ENCODE data around the gene IL4R. TPM values are rescaled to one million over a fixed set of nuclear protein-coding genes. Genes with fewer than 3 reads are reported as not detected.
"Not testable (repeated sequence)": the region's sequence is repeated elsewhere in the genome, so short reads cannot be mapped to it uniquely, and the experiment has no call there.

The IL4R gene
- total RNA-seq, 4 donors from 2014 or later: 32.2 to 104 (median 71.9) TPM

DNA sequence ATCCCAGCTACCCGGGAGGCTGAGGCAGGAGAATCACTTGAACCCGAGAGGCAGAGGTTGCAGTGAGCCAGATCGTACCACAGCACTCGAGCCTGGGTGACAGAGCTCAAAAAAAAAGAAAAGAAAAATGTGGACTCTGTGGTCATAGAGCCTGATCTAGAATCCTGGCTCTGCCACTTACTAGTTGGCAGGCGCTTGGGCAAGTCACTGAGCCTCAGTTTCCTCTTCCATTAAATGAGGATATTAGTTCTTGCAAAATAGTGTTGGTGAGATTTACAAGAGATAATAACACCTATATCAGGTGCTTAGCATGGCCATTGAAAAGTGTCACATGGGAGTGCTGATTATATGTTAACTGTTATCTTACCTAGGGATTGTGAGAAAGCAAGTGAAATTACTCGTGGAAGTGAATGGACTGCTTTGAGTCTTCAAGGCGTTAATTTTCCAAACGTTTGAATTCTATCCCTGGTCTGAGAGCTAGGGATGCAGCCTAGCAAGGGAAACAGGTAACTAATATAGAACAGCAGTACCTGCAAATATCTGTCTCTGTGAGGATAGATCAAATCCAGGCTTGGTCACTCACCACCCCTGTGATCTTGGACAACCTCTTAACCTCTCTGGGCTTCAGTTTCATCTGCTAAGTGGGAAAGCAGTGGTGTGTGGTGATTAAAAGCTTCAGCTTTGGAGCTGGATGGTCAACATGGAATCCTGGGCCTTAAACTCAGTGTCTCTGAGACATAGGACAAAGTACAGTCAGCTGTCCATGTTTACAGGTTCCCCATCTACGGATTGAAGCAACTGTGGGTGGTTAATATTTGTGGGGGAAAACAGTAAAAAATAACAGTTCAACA, 44.2 kb upstream of the IL4R start:
- H3K27ac ChIP-seq: peak overlapping the region in 2 of 4 donors; percentile 1 to 89

DNA sequence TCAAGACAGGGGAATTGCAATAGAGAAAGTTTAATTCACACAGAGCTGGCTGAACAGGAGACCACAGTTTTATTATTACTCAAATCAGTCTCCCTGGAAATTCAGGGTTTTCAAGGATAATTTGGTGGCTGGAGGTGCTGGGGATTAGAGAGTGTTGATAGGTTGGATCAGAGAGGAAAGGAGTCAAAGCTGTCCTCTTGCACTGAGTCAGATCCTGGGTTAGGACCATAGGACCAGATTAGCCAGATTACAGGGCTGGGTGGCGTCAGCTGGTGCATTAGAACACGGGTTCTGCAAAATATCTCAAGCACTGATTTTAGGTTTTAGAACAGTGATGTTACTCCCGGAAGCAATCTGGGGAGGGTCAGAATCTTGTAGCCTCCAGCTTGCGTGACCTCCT, 43.4 kb upstream of the IL4R start:
- H3K27ac ChIP-seq: no peak overlapping the region
- DNase-seq: no peak
- no peaks in the 10 kb centered on the region for H3K36me3 ChIP-seq
- no peak overlapping the region for H3K4me3 ChIP-seq
- H3K9me3 ChIP-seq: no peaks in the 10 kb centered on the region
- H3K27me3 ChIP-seq: no peaks in the 10 kb centered on the region
- TF ChIP-seq POLR2A (IDR thresholded peaks at IDR 0.05): no peak
- TF ChIP-seq, protein P1, sequence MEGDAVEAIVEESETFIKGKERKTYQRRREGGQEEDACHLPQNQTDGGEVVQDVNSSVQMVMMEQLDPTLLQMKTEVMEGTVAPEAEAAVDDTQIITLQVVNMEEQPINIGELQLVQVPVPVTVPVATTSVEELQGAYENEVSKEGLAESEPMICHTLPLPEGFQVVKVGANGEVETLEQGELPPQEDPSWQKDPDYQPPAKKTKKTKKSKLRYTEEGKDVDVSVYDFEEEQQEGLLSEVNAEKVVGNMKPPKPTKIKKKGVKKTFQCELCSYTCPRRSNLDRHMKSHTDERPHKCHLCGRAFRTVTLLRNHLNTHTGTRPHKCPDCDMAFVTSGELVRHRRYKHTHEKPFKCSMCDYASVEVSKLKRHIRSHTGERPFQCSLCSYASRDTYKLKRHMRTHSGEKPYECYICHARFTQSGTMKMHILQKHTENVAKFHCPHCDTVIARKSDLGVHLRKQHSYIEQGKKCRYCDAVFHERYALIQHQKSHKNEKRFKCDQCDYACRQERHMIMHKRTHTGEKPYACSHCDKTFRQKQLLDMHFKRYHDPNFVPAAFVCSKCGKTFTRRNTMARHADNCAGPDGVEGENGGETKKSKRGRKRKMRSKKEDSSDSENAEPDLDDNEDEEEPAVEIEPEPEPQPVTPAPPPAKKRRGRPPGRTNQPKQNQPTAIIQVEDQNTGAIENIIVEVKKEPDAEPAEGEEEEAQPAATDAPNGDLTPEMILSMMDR (IDR thresholded peaks at IDR 0.05): no peak
- H3K4me1 ChIP-seq: peaks cover 0 to 23% (median 2%) of the 10 kb centered on the region in 4 donors

More for the DNA sequence above, 44.2 kb upstream of the IL4R start:
- H3K4me3 ChIP-seq: peak overlapping the region; percentile 71 to 80 (median 74)
- H3K36me3 ChIP-seq: no peaks in the 10 kb centered on the region
- H3K9me3 ChIP-seq: no peaks in the 10 kb centered on the region
- DNase-seq: peak in 1 of 3 donors; percentile 19
- H3K27me3 ChIP-seq: no peaks in the 10 kb centered on the region
- peaks cover 0 to 23% (median 2%) of the 10 kb centered on the region in 4 donors for H3K4me1 ChIP-seq
- TF ChIP-seq POLR2A (IDR thresholded peaks at IDR 0.05): no peak
- TF ChIP-seq, protein P1 (IDR thresholded peaks at IDR 0.05): no peak

DNA sequence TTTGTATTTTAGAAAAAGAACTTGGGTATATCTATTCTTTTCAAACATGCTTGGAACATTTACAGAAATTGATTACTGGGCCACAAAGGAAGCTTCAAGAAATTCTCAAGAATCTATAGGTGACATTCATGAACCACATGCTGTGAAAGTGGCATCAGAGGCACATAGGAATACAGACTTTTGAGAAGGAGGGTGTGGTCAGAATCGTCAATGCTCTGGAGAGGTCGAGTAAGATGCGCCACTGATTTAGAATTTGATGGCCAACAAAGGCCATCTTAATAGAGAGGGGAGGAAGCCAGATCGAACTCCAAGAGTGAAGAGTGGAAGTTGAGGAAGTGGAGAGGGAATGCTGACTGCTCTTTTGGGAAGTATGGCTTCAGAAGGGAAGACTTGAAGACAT, 41.7 kb upstream of the IL4R start:
- Histone ChIP-seq H3K36me3 (no peaks in the 10 kb centered on the region), H3K27me3 (no peaks in the 10 kb centered on the region)
- TF ChIP-seq, protein P1 (IDR thresholded peaks at IDR 0.05): no peak
- no peak for TF ChIP-seq POLR2A (IDR thresholded peaks at IDR 0.05)

DNA sequence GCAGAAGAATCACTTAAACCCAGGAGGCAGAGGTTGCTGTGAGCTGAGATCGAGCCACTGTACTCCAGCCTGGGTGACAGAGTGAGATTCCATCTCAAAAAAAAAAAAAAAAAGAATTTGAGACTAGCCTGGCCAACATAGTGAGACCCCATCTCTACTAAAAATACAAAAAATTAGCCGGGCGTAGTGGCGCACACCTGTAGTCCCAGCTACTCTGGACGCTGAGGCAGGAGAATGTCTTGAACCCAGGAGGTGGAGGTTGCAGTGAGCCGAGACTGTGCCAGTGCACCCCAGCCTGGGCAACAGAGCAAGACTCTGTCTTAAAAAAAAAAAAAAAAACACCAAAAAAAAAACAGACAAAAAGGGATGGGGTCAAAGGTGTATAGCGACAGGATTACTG, 41.1 kb upstream of the IL4R start:
- not testable (repeated sequence) for DNase-seq, H3K27ac ChIP-seq, H3K4me3 ChIP-seq, H3K36me3 ChIP-seq, H3K9me3 ChIP-seq, H3K27me3 ChIP-seq
- peaks cover 0 to 23% (median 2%) of the 10 kb centered on the region in 4 donors for H3K4me1 ChIP-seq

More for the DNA sequence above, 41.7 kb upstream of the IL4R start:
- peaks cover 0 to 23% (median 2%) of the 10 kb centered on the region in 4 donors for H3K4me1 ChIP-seq
- DNase-seq: no peak
- no peak overlapping the region for H3K4me3 ChIP-seq
- H3K9me3 ChIP-seq: no peaks in the 10 kb centered on the region
- H3K27ac ChIP-seq: no peak overlapping the region

DNA sequence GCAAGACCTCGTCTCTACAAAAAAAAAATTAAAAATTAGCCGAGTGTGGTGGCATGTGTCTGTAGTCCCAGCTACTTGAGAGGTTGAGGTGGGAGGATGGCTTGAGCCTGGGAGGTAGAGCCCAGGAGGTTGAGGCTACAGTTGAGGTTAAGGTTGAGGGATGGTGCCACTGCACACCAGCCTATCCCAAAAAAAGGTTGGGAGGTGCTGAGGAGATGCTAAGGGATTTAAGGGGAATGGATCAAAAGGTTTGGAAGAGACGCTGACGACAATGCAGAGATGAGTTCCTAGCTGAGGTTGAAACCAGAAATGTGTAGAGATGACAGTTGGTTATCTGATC, 40.5 kb upstream of the IL4R start:
- Histone ChIP-seq H3K4me1 (peaks cover 0 to 23% (median 2%) of the 10 kb centered on the region in 4 donors), H3K36me3 (no peaks in the 10 kb centered on the region), H3K27me3 (no peaks in the 10 kb centered on the region), H3K4me3 (no peak overlapping the region), H3K9me3 (no peaks in the 10 kb centered on the region), H3K27ac (peak overlapping the region in 2 of 4 donors; percentile 28 to 59)
- DNase-seq: no peak
- no peak for TF ChIP-seq POLR2A (IDR thresholded peaks at IDR 0.05)
- TF ChIP-seq, protein P1 (IDR thresholded peaks at IDR 0.05): no peak

DNA sequence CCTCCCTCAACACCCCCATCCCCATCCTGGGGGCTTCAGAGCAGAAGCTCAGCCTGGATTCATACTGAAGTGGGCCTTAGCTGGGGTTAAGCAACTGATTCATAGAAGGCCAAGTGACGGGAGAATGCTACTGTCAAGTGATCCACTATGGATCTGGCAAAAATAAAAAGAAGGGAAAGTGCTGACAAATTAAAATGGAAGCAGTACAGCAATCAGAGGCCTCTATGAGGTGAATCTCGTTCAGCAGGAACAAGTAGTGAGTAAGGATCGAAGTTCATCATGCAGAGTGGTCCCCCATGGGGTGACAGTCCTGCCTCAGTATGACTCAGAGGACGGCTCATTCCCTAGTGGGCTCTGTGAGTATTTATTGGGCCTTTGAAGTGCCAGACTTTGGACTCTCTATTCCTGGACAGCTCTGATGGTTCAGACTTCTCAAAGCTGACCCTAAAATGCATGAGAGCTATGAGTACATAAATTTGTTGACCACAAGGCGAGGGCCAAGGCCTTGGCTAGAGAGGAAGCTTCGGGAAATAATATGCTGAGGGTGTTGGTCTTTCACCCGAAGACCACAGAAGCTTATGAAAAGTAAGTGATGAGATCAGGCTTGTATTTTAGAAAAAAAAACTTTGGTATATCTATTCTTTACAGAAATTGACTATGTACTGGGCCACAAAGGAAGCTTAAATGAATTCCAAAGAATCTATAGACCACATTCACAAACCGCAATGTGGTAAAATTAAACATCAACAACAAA, 39.9 kb upstream of the IL4R start:
- H3K36me3 ChIP-seq: no peaks in the 10 kb centered on the region
- DNase-seq: peak in 1 of 3 donors; percentile 78
- peak overlapping the region in 2 of 4 donors; percentile 28 to 59 for H3K27ac ChIP-seq
- TF ChIP-seq POLR2A (IDR thresholded peaks at IDR 0.05): no peak
- TF ChIP-seq, protein P1 (IDR thresholded peaks at IDR 0.05): peak in 3 of 6 experiments; percentile 57 to 65 (median 61)
- H3K4me3 ChIP-seq: no peak overlapping the region
- H3K4me1 ChIP-seq: peaks cover 0 to 23% (median 2%) of the 10 kb centered on the region in 4 donors
- H3K27me3 ChIP-seq: no peaks in the 10 kb centered on the region
- no peaks in the 10 kb centered on the region for H3K9me3 ChIP-seq

DNA sequence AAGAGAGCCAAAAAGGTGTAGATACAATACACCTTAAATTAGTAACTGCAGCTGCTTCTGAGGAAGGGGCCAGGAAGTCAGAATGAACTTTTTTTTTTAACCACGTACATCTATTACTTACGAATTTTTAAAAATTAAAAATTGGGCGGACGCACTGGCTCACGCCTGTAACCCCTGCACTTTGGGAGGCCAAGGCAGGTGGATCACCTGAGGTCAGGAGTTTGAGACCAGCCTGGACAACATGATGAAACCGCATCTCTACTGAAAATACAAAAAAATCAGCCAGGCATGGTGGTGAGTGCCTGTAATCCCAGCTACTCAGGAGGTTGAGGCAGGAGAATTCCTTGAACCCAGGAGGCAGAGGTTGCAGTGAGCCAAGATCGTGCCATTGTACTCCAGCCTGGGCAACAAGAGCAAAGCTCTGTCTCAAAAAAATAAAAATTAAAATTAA, 39.3 kb upstream of the IL4R start:
- H3K27ac ChIP-seq: peak overlapping the region in 1 of 4 donors; percentile 59
- H3K27me3 ChIP-seq, H3K36me3 ChIP-seq, H3K9me3 ChIP-seq, H3K4me3 ChIP-seq, DNase-seq: not testable (repeated sequence)
- peaks cover 0 to 17% (median 0%) of the 10 kb centered on the region in 4 donors for H3K4me1 ChIP-seq

All from Peyer's patch (tissue), 4 donors.